HCT116 (cell line): Measurements from ENCODE around the gene DPF3. TPM values are rescaled to one million over a fixed set of nuclear protein-coding genes. Genes with fewer than 3 reads are reported as not detected.

Experiments used
- ATAC-seq: fragments of 200-7000 bp; cut with Tn5 transposase; 2 replicates; pipeline ENCODE4 v1.9.1; 2020; ENCODE audit warnings: mild to moderate bottlenecking, moderate library complexity
- BruUV-seq: library from RNA; stranded (reverse); fragments of 400-500 nt; replicated peaks from 2 replicates; lab custom pipeline; 2021; lab: Mats Ljungman, UMichigan
- CTCF ChIA-PET: fragments of 300-600 bp; sonication (Branson Sonifier 250); formaldehyde crosslinking; loops from one replicate; lab custom pipeline; 2021; ENCODE audit warnings: antibody characterized with exemption; lab: Charles Lee
- POLR2A ChIA-PET: fragments of 300-600, 350-600 bp; sonication (Branson Sonifier 250); formaldehyde crosslinking; loops from one replicate; lab custom pipeline; 2021; ENCODE audit warnings: antibody characterized with exemption; lab: Charles Lee
- RAD21 ChIA-PET, 2 experiments: fragments of 300-600 bp; sonication (Branson Sonifier 250); formaldehyde crosslinking; loops; one replicate each; lab custom pipeline; 2023; ENCODE audit warnings: low total read pairs in 2 of 2; ENCODE audit not compliant: uncharacterized antibody in 2 of 2, unreplicated experiment in 2 of 2, low non-redundant PET in 1 of 2; lab: Charles Lee
- DNase-seq: peaks from one replicate; pipeline ENCODE4 v3.0.0-alpha.2; 2010; ENCODE audit warnings: low read depth, low spot score
- H2AFZ ChIP-seq: fragments of 200-600 bp; shearing (Covaris generic), sonication (generic); 2 replicates; pipeline ENCODE4 v1.6.1; 2017; ENCODE audit warnings: low read depth, mixed run types, mixed read lengths, antibody characterized with exemption, low read length; ENCODE audit not compliant: poor library complexity, severe bottlenecking
- H3K27ac ChIP-seq: 2 replicates; pipeline ENCODE4 v1.5.1; 2012; ENCODE audit warnings: low read depth, low read length
- H3K27me3 ChIP-seq: fragments of 200-600 bp; sonication (generic); 2 replicates; pipeline ENCODE4 v1.6.1; 2016; ENCODE audit warnings: mixed run types, low read length, mixed read lengths; ENCODE audit not compliant: insufficient read depth
- H3K36me3 ChIP-seq, 2 experiments: fragments of 200-500 bp in 1 of 2; fragments of 200-600 bp in 1 of 2; sonication (Bioruptor generic) in 1 of 2; sonication (generic) in 1 of 2; 2 replicates each; pipeline versions ENCODE4 v1.5.1 to v1.6.1; 2014 to 2016; ENCODE audit warnings: low read length in 2 of 2, inconsistent platforms in 1 of 2, mixed read lengths in 1 of 2, mixed run types in 1 of 2; ENCODE audit not compliant: insufficient read depth in 2 of 2, control insufficient read depth in 1 of 2
- H3K4me1 ChIP-seq, 2 experiments: fragments of 200-600 bp in 1 of 2; sonication (generic) in 1 of 2; 2 replicates each; pipeline versions ENCODE4 v1.5.1 to v1.6.1; 2012 to 2017; ENCODE audit warnings: low read length in 2 of 2, inconsistent platforms in 1 of 2, mild to moderate bottlenecking in 1 of 2, mixed read lengths in 1 of 2, mixed run types in 1 of 2, moderate library complexity in 1 of 2; ENCODE audit not compliant: insufficient read depth in 2 of 2, control insufficient read depth in 1 of 2
- H3K4me2 ChIP-seq: fragments of 200-600 bp; sonication (generic); 2 replicates; pipeline ENCODE4 v1.6.1; 2017; ENCODE audit warnings: mixed run types, low read length, mixed read lengths
- H3K4me3 ChIP-seq, 2 experiments: fragments of 200-600 bp in 1 of 2; sonication (generic) in 1 of 2; replicated peaks in 1 of 2; 2 replicates each; pipeline ENCODE4 v1.5.1; 2011 to 2016; ENCODE audit warnings: low read length in 2 of 2, control low read depth in 1 of 2, low read depth in 1 of 2, mild to moderate bottlenecking in 1 of 2, mixed read lengths in 1 of 2, mixed run types in 1 of 2
- H3K79me2 ChIP-seq: fragments of 200-600 bp; sonication (generic); 2 replicates; pipeline ENCODE4 v1.6.1; 2017; ENCODE audit warnings: mild to moderate bottlenecking, mixed run types, low read length, moderate library complexity, mixed read lengths; ENCODE audit not compliant: insufficient read depth
- H3K9ac ChIP-seq: fragments of 200-600 bp; sonication (generic); 2 replicates; pipeline ENCODE4 v1.6.1; 2016; ENCODE audit warnings: low read length, mixed read lengths
- H3K9me2 ChIP-seq: fragments of 200-600 bp; sonication (generic), shearing (Covaris generic); 2 replicates; pipeline ENCODE4 v1.6.1; 2017; ENCODE audit warnings: mixed run types, mild to moderate bottlenecking, moderate library complexity; ENCODE audit not compliant: insufficient read depth
- H3K9me3 ChIP-seq, 2 experiments: fragments of 200-500 bp in 1 of 2; fragments of 200-600 bp in 1 of 2; sonication (Bioruptor generic) in 1 of 2; sonication (generic) in 1 of 2; 2 replicates each; pipeline ENCODE4 v1.6.1; 2014 to 2017; ENCODE audit warnings: low read length in 2 of 2, mixed read lengths in 2 of 2, inconsistent platforms in 1 of 2, low read depth in 1 of 2, mild to moderate bottlenecking in 1 of 2, mixed run types in 1 of 2, moderate library complexity in 1 of 2; ENCODE audit not compliant: control insufficient read depth in 1 of 2, insufficient read depth in 1 of 2
- H4K20me1 ChIP-seq: fragments of 200-600 bp; sonication (generic), shearing (Covaris generic); 2 replicates; pipeline ENCODE4 v1.6.1; 2017; ENCODE audit warnings: mixed run types, mild to moderate bottlenecking, moderate library complexity; ENCODE audit not compliant: insufficient read depth
- CTCF ChIP-seq, 3 experiments: fragments of 200-600 bp in 1 of 3; sonication (generic) in 1 of 3; IDR thresholded peaks in 2 of 3; conservative IDR thresholded peaks in 1 of 3; 2 replicates each; pipeline ENCODE4 v1.5.1; 2012 to 2017; ENCODE audit warnings: low read depth in 2 of 3, low read length in 2 of 3, antibody characterized with exemption in 1 of 3, borderline replicate concordance in 1 of 3, control low read depth in 1 of 3, mild to moderate bottlenecking in 1 of 3, mixed read lengths in 1 of 3, mixed run types in 1 of 3, moderate library complexity in 1 of 3; ENCODE audit not compliant: insufficient read depth in 1 of 3
- EGR1 ChIP-seq: IDR thresholded peaks from 2 replicates; pipeline ENCODE4 v1.6.1; 2012; ENCODE audit warnings: low read depth
- POLR2AphosphoS5 ChIP-seq: IDR thresholded peaks from 2 replicates; pipeline ENCODE4 v1.6.1; 2011; ENCODE audit warnings: mild to moderate bottlenecking, low read depth, low read length, moderate library complexity
- RAD21 ChIP-seq: IDR thresholded peaks from 2 replicates; pipeline ENCODE4 v1.6.1; 2012; ENCODE audit warnings: low read depth, mild to moderate bottlenecking
- REST ChIP-seq: IDR thresholded peaks from 2 replicates; pipeline ENCODE4 v1.6.1; 2012; ENCODE audit warnings: low read depth
- SIN3A ChIP-seq: IDR thresholded peaks from 2 replicates; pipeline ENCODE4 v1.6.1; 2012; ENCODE audit warnings: low read depth
- intact Hi-C: fragments of 100-400 bp; cut with micrococcal nuclease; formaldehyde crosslinking; loops from 2 replicates; pipeline ENCODE4 v1.10.0; 2022
- total RNA-seq: library from RNA; stranded (reverse); gene quantifications from one replicate; pipeline ENCODE4 v1.2.1, GENCODE V29; 2021; ENCODE audit not compliant: unreplicated experiment

DPF3 gene
- total RNA-seq, 1 experiment from 2014 or later = 0.27 TPM

GRCh38 chr14:72574715-72575114 is 319.2 kb downstream of the DPF3 start:
- no peaks in the 10 kb centered on the region for H3K9me3 ChIP-seq
- no peak for DNase-seq
- no peaks in the 10 kb centered on the region for H3K79me2 ChIP-seq
- ATAC-seq = no peak
- ChIA-PET RAD21 (no interaction called here), POLR2A (no interaction called here), CTCF (no interaction called here)
- no peak overlapping the region for H3K27ac ChIP-seq
- H3K9ac ChIP-seq = no peak overlapping the region
- H3K27me3 ChIP-seq = peaks cover 58% of the 10 kb centered on the region
- TF ChIP-seq RAD21 = no peak
- no peak for TF ChIP-seq EGR1
- no peak for TF ChIP-seq SIN3A
- no peak for TF ChIP-seq POLR2AphosphoS5
- TF ChIP-seq REST = no peak
- no peak overlapping the region for H2AFZ ChIP-seq
- intact Hi-C loops = no loop called here
- no peaks in the 10 kb centered on the region for H4K20me1 ChIP-seq
- no TSS peak for BruUV-seq
- H3K9me2 ChIP-seq = no peaks in the 10 kb centered on the region
- no peak overlapping the region for H3K4me3 ChIP-seq
- no peaks in the 10 kb centered on the region for H3K4me1 ChIP-seq
- no peaks in the 10 kb centered on the region for H3K36me3 ChIP-seq
- H3K4me2 ChIP-seq = no peak overlapping the region

DNA sequence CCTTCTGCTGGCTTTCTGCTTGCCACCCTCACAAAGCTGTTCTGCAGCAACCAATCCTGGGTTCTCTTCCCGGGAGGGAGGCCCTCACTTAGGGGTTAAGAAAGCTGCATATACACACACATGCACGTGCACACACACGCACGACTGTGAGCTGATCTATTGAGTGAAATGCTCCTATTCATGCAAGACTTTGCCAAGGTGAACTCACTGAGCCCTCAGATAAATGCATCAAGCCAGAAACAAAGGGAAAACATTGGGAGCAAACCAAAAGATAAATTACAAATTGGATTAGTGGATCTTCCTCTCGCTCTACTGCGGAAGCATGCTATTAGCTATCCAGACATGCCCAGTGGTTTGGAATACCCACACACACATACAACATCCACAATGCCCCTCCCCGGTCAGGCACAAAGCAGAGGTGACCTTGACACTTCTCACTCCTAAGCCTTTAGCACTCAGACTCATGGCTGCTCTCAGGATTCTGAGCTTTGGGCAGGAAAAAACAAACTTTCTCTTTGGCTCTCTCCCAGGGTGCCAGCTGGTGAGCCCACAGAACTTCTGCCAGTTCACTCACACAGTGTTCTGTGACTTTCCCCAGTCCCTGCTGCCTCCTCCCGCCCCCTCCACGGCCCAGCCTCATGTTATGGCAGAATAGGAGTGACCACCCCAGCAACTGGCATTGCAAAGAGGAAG is 320.0 kb downstream of the DPF3 start:
- Histone ChIP-seq H2AFZ (no peak overlapping the region), H4K20me1 (no peaks in the 10 kb centered on the region), H3K27ac (no peak overlapping the region), H3K4me3 (no peak overlapping the region), H3K9me3 (no peaks in the 10 kb centered on the region), H3K27me3 (peaks cover 49% of the 10 kb centered on the region), H3K9ac (no peak overlapping the region), H3K9me2 (no peaks in the 10 kb centered on the region), H3K4me2 (no peak overlapping the region), H3K79me2 (no peaks in the 10 kb centered on the region), H3K4me1 (no peaks in the 10 kb centered on the region), H3K36me3 (no peaks in the 10 kb centered on the region)
- DNase-seq = no peak
- POLR2A ChIA-PET = no interaction called here
- RAD21 ChIA-PET = no interaction called here
- no peak for ATAC-seq
- intact Hi-C loops = no loop called here
- BruUV-seq = no TSS peak
- CTCF ChIA-PET = no interaction called here
- TF ChIP-seq POLR2AphosphoS5 (no peak), REST (no peak), CTCF (IDR thresholded peaks at IDR 0.05 in 2 of 3, conservative IDR thresholded peaks at IDR 0.05 in 1 of 3; ENCODE audit: borderline replicate concordance in 1 of 3, insufficient read depth in 1 of 3, low read depth in 2 of 3, low read length in 2 of 3) (no peak)
